Neuronal stem cell (in vitro differentiated cells): ENCODE data around the gene XPO6.

ENCODE experiments used
- DNase-seq: peaks from one replicate; pipeline ENCODE4 v3.0.0-alpha.2; 2013; ENCODE audit warnings: low spot score
- H2AFZ ChIP-seq: one replicate; pipeline ENCODE4 v1.6.1; 2013; ENCODE audit warnings: mild to moderate bottlenecking, low read length, inconsistent platforms
- H2AK5ac ChIP-seq: 2 replicates; pipeline ENCODE4 v1.6.1; 2013; ENCODE audit warnings: low read depth, mild to moderate bottlenecking, inconsistent platforms, low read length, moderate library complexity, mixed read lengths
- H2BK120ac ChIP-seq: 2 replicates; pipeline ENCODE4 v1.6.1; 2013; ENCODE audit warnings: low read depth, mild to moderate bottlenecking, inconsistent platforms, low read length, moderate library complexity, mixed read lengths
- H2BK12ac ChIP-seq: one replicate; pipeline ENCODE4 v1.6.1; 2013; ENCODE audit warnings: low read length, inconsistent platforms
- H2BK15ac ChIP-seq: 2 replicates; pipeline ENCODE4 v1.6.1; 2013; ENCODE audit warnings: mild to moderate bottlenecking, low read length, inconsistent platforms, mixed read lengths
- H2BK5ac ChIP-seq: one replicate; pipeline ENCODE4 v1.6.1; 2013; ENCODE audit warnings: inconsistent platforms, mild to moderate bottlenecking, low read length, moderate library complexity
- H3K14ac ChIP-seq: one replicate; pipeline ENCODE4 v1.6.1; 2013; ENCODE audit warnings: low read length, inconsistent platforms
- H3K18ac ChIP-seq: 2 replicates; pipeline ENCODE4 v1.6.1; 2013; ENCODE audit warnings: low read length, inconsistent platforms
- H3K23ac ChIP-seq: 2 replicates; pipeline ENCODE4 v1.6.1; 2013; ENCODE audit warnings: low read depth, mild to moderate bottlenecking, mixed read lengths, low read length, inconsistent platforms; ENCODE audit not compliant: poor library complexity
- H3K27ac ChIP-seq: replicated peaks from 3 replicates; pipeline ENCODE4 v1.5.1; 2013; ENCODE audit warnings: low read length, inconsistent platforms
- H3K27me3 ChIP-seq, 3 experiments: 2 replicates each; pipeline ENCODE4 v1.6.1; 2013; ENCODE audit warnings: low read length in 3 of 3, mild to moderate bottlenecking in 2 of 3, inconsistent platforms in 1 of 3, low read depth in 1 of 3, mixed read lengths in 1 of 3, moderate library complexity in 1 of 3; ENCODE audit not compliant: control insufficient read depth in 3 of 3, insufficient read depth in 3 of 3
- H3K36me3 ChIP-seq, 2 donors: replicated peaks in 1 of 2; 2 replicates each; pipeline ENCODE4 v1.6.1; 2013; ENCODE audit warnings: low read length in 2 of 2; ENCODE audit not compliant: control insufficient read depth in 2 of 2, insufficient read depth in 2 of 2
- H3K4ac ChIP-seq: 2 replicates; pipeline ENCODE4 v1.6.1; 2013; ENCODE audit warnings: inconsistent platforms, mild to moderate bottlenecking, low read length, moderate library complexity
- H3K4me1 ChIP-seq, 2 donors: 1 replicate in 1 of 2; 2 replicates in 1 of 2; pipeline ENCODE4 v1.6.1; 2013; ENCODE audit warnings: low read length in 2 of 2, low read depth in 1 of 2; ENCODE audit not compliant: control insufficient read depth in 2 of 2, insufficient read depth in 1 of 2
- H3K4me2 ChIP-seq: one replicate; pipeline ENCODE4 v1.6.1; 2013; ENCODE audit warnings: mild to moderate bottlenecking, low read length, inconsistent platforms; ENCODE audit not compliant: insufficient read depth, poor library complexity, severe bottlenecking
- H3K4me3 ChIP-seq, 2 donors: 2 replicates each; pipeline ENCODE4 v1.5.1; 2013; ENCODE audit warnings: low read length in 2 of 2, mild to moderate bottlenecking in 2 of 2, inconsistent platforms in 1 of 2, moderate library complexity in 1 of 2
- H3K79me1 ChIP-seq: one replicate; pipeline ENCODE4 v1.6.1; 2013; ENCODE audit warnings: low read depth, mild to moderate bottlenecking, inconsistent platforms, low read length, moderate library complexity
- H3K9ac ChIP-seq: one replicate; pipeline ENCODE4 v1.6.1; 2013; ENCODE audit warnings: mild to moderate bottlenecking, low read depth, low read length, inconsistent platforms; ENCODE audit not compliant: poor library complexity
- H3K9me3 ChIP-seq, 2 donors: replicated peaks in 1 of 2; 2 replicates each; pipeline versions ENCODE3 to v1.6.1; 2013; ENCODE audit warnings: low read length in 2 of 2, mild to moderate bottlenecking in 2 of 2, inconsistent platforms in 1 of 2, low read depth in 1 of 2, mixed read lengths in 1 of 2, moderate library complexity in 1 of 2; ENCODE audit not compliant: control insufficient read depth in 2 of 2, insufficient read depth in 1 of 2
- H4K8ac ChIP-seq: one replicate; pipeline ENCODE4 v1.6.1; 2013; ENCODE audit warnings: low read depth, mild to moderate bottlenecking, inconsistent platforms, low read length, moderate library complexity
- H4K91ac ChIP-seq: one replicate; pipeline ENCODE4 v1.6.1; 2013; ENCODE audit warnings: low read length, low read depth, mild to moderate bottlenecking, inconsistent platforms; ENCODE audit not compliant: poor library complexity
- WGBS, 2 donors: extraction: QIAGEN DNeasy Blood & Tissue Kit; methylation state at CpG; one replicate each; pipeline ENCODE4 v1.1.7; 2013; ENCODE audit warnings: missing lambda C conversion rate in 2 of 2, mixed read lengths in 1 of 2; ENCODE audit not compliant: insufficient read length in 2 of 2, insufficient replicate concordance in 1 of 2; ENCODE audit errors: extremely low coverage in 2 of 2; 5-methylcytosine and 5-hydroxymethylcytosine counted together

The XPO6 gene

DNA sequence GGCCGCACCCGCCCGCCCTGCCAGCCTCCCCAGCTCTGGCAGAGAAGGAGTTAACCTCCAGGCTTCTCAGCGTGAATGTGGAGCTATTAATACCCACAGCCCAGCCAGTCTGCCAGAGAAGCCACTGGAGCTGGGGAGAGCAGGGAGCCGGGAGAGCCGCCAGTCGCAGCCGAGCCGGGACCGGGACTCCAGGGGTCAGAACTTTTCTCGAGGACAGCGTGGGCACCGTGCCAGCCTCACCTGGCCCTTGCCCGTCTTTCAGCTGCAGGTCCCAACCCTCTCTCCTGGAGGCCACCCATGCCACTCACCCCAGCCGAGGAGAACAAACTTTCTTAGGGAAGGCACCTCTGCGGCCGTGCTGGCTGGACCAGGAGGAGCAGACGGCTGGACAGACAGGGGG, 46.8 kb upstream of the XPO6 start:
- Histone ChIP-seq H2BK12ac (peak overlapping the region; percentile 68), H3K4ac (no peak overlapping the region), H2AFZ (peak overlapping the region; percentile 72), H2BK5ac (peak overlapping the region; percentile 83), H3K14ac (no peak overlapping the region), H4K8ac (no peak overlapping the region), H3K36me3 (no peaks in the 10 kb centered on the region), H3K27ac (no peak overlapping the region), H3K23ac (peak overlapping the region; percentile 29), H2AK5ac (peak overlapping the region; percentile 23), H2BK15ac (peak overlapping the region; percentile 90), H4K91ac (no peak overlapping the region), H3K79me1 (no peaks in the 10 kb centered on the region), H3K9me3 (peaks cover 0 to 1% of the 10 kb centered on the region in 2 donors), H3K4me3 (no peak overlapping the region), H3K4me1 (peaks cover 8 to 19% of the 10 kb centered on the region in 2 donors), H3K18ac (peak overlapping the region; percentile 93), H3K9ac (peak overlapping the region; percentile 83), H2BK120ac (peak overlapping the region; percentile 53), H3K4me2 (peak overlapping the region; percentile 35), H3K27me3 (peaks cover 0 to 50% (median 3%) of the 10 kb centered on the region in 3 experiments)
- no peak for DNase-seq
- no CpG with 5 or more reads among the region's 18 CpGs for WGBS, 2 donors

GRCh38 chr16:28257256-28257655, 45.5 kb upstream of the XPO6 start:
- Histone ChIP-seq H3K4me2 (no peak overlapping the region), H2BK15ac (no peak overlapping the region), H3K14ac (no peak overlapping the region), H3K4me3 (no peak overlapping the region), H3K4ac (no peak overlapping the region), H4K91ac (no peak overlapping the region), H2AK5ac (no peak overlapping the region), H2BK5ac (no peak overlapping the region), H3K4me1 (peaks cover 8 to 16% of the 10 kb centered on the region in 2 donors), H3K27me3 (peaks cover 0 to 54% (median 3%) of the 10 kb centered on the region in 3 experiments), H3K36me3 (no peaks in the 10 kb centered on the region), H3K18ac (no peak overlapping the region), H3K79me1 (no peaks in the 10 kb centered on the region), H3K23ac (peak overlapping the region; percentile 77), H2BK120ac (no peak overlapping the region), H3K9ac (no peak overlapping the region), H3K9me3 (peaks cover 0 to 2% of the 10 kb centered on the region in 2 donors), H4K8ac (no peak overlapping the region), H3K27ac (no peak overlapping the region), H2BK12ac (no peak overlapping the region), H2AFZ (no peak overlapping the region)
- no peak for DNase-seq
- WGBS, 2 donors = no CpG with 5 or more reads among the region's 4 CpGs

DNA sequence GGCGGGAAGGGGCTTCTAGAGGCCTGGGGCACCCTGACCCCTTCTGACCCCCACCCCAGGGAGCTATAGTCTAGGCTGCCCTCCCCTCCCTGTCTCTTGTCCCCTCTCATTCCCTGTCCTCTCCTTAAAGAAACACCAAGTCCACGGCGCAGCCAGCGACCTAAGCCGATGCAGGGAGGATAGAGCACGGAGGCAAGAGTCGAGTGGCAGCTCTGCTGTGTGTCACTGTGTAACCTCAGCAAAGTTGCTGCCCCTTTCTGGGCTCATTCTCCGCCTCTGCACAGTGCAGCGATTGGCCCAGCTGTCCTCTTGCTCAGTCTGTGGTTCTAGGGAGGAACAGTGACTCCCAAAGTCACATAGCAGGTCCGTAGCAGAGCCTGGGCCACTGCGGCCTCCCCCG, 44.1 kb upstream of the XPO6 start:
- H3K4me2 ChIP-seq = no peak overlapping the region
- H3K18ac ChIP-seq = no peak overlapping the region
- no peak overlapping the region for H2BK120ac ChIP-seq
- no peak overlapping the region for H2BK5ac ChIP-seq
- H3K27ac ChIP-seq = no peak overlapping the region
- H3K9ac ChIP-seq = no peak overlapping the region
- H3K14ac ChIP-seq = no peak overlapping the region
- no peak overlapping the region for H4K8ac ChIP-seq
- no peak overlapping the region for H3K4ac ChIP-seq
- H2AK5ac ChIP-seq = no peak overlapping the region
- H3K27me3 ChIP-seq = peaks cover 0 to 55% (median 3%) of the 10 kb centered on the region in 3 experiments
- H3K23ac ChIP-seq = no peak overlapping the region
- no peak overlapping the region for H4K91ac ChIP-seq
- peaks cover 4 to 14% of the 10 kb centered on the region in 2 donors for H3K4me1 ChIP-seq
- peak overlapping the region; percentile 33 for H2AFZ ChIP-seq
- no peak overlapping the region for H2BK12ac ChIP-seq
- no peak overlapping the region for H3K4me3 ChIP-seq
- H3K36me3 ChIP-seq = no peaks in the 10 kb centered on the region
- peaks cover 0 to 2% of the 10 kb centered on the region in 2 donors for H3K9me3 ChIP-seq
- H3K79me1 ChIP-seq = no peaks in the 10 kb centered on the region
- WGBS, 2 donors = no CpG with 5 or more reads among the region's 12 CpGs
- DNase-seq = no peak
- H2BK15ac ChIP-seq = no peak overlapping the region

DNA sequence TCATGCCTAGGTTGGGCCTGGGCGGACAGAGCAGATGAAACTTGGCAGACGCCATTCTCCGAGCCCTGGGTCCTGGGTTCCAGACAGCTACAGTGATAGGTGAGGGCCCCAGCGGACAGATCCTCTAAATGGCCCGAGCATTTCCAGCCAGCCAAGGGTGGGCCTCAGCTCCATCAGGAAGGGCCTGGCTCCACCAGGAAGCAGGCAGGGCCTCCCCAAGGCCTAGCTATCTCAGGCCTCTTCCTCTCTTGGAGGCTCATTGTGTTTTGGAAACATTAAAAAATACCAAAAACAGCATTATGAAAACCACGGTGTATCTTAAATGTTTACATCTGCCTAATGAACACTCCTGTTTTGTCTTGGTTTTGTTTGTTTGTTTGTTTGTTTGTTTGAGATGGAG, 42.4 kb upstream of the XPO6 start:
- no peak overlapping the region for H3K23ac ChIP-seq
- peaks cover 4 to 10% of the 10 kb centered on the region in 2 donors for H3K4me1 ChIP-seq
- H2BK12ac ChIP-seq = no peak overlapping the region
- no peak overlapping the region for H2AK5ac ChIP-seq
- no peak overlapping the region for H4K91ac ChIP-seq
- peaks cover 0 to 41% (median 3%) of the 10 kb centered on the region in 3 experiments for H3K27me3 ChIP-seq
- no peak overlapping the region for H4K8ac ChIP-seq
- WGBS, 2 donors = no CpG with 5 or more reads among the region's 6 CpGs
- no peaks in the 10 kb centered on the region for H3K79me1 ChIP-seq
- no peak overlapping the region for H2BK15ac ChIP-seq
- H3K9ac ChIP-seq = no peak overlapping the region
- H3K14ac ChIP-seq = no peak overlapping the region
- H2BK120ac ChIP-seq = no peak overlapping the region
- peaks cover 0 to 2% of the 10 kb centered on the region in 2 donors for H3K9me3 ChIP-seq
- H2BK5ac ChIP-seq = no peak overlapping the region
- H3K4ac ChIP-seq = no peak overlapping the region
- no peak overlapping the region for H3K18ac ChIP-seq
- no peak overlapping the region for H3K27ac ChIP-seq
- no peak overlapping the region for H2AFZ ChIP-seq
- H3K36me3 ChIP-seq = no peaks in the 10 kb centered on the region
- no peak overlapping the region for H3K4me2 ChIP-seq
- H3K4me3 ChIP-seq = no peak overlapping the region
- DNase-seq = no peak
